GM23338 (cell line): ENCODE data around the gene RPS6KC1. TPM values are rescaled to one million over a fixed set of nuclear protein-coding genes. Genes with fewer than 3 reads are reported as not detected.

Experiments used
- ATAC-seq: fragments of 200-7000 bp; cut with Tn5 transposase; 3 replicates; pipeline ENCODE4 v1.9.1; 2020
- DNase-seq: peaks from one replicate; pipeline ENCODE4 v3.0.0-alpha.2; 2015; ENCODE audit warnings: low spot score
- H2AFZ ChIP-seq: fragments of 200-600 bp; sonication (generic); 2 replicates; pipeline ENCODE4 v1.8.0; 2016; ENCODE audit warnings: antibody characterized with exemption, mild to moderate bottlenecking, moderate library complexity
- H3F3A ChIP-seq: fragments of 200-600 bp; sonication (generic); replicated peaks from 2 replicates; pipeline ENCODE4 v1.8.0; 2017; ENCODE audit warnings: antibody characterized with exemption, mixed run types, low read depth
- H3K27ac ChIP-seq: fragments of 200-600 bp; sonication (generic); 2 replicates; pipeline ENCODE4 v1.6.1; 2016; ENCODE audit warnings: low read depth
- H3K27me3 ChIP-seq: fragments of 200-600 bp; sonication (generic); 2 replicates; pipeline ENCODE4 v1.8.0; 2016; ENCODE audit warnings: mild to moderate bottlenecking, mixed run types, moderate library complexity; ENCODE audit not compliant: insufficient read depth
- H3K36me3 ChIP-seq: fragments of 200-600 bp; sonication (generic); 2 replicates; pipeline ENCODE4 v1.8.0; 2016; ENCODE audit warnings: mild to moderate bottlenecking; ENCODE audit not compliant: insufficient read depth
- H3K4me1 ChIP-seq: fragments of 200-600 bp; sonication (generic); 2 replicates; pipeline ENCODE4 v1.8.0; 2016; ENCODE audit warnings: mild to moderate bottlenecking, moderate library complexity; ENCODE audit not compliant: insufficient read depth
- H3K4me2 ChIP-seq: fragments of 200-600 bp; sonication (generic); 2 replicates; pipeline ENCODE4 v1.7.1; 2017; ENCODE audit warnings: mixed run types
- H3K4me3 ChIP-seq: fragments of 200-600 bp; sonication (generic); 2 replicates; pipeline ENCODE4 v1.6.1; 2016; ENCODE audit warnings: mixed run types
- H3K79me2 ChIP-seq: fragments of 200-600 bp; sonication (generic); replicated peaks from 2 replicates; pipeline ENCODE4 v1.8.0; 2017; ENCODE audit warnings: mild to moderate bottlenecking; ENCODE audit not compliant: insufficient read depth
- H3K9me2 ChIP-seq: fragments of 200-600 bp; sonication (generic); 2 replicates; pipeline ENCODE4 v1.8.0; 2017; ENCODE audit not compliant: insufficient read depth
- H4K20me1 ChIP-seq: fragments of 200-600 bp; sonication (generic); replicated peaks from 2 replicates; pipeline ENCODE4 v1.8.0; 2017; ENCODE audit warnings: mild to moderate bottlenecking; ENCODE audit not compliant: insufficient read depth
- H3K27ac Mint-ChIP-seq: 2 replicates; pipeline ENCODE4 v1.8.0; 2020; ENCODE audit warnings: inconsistent platforms, mild to moderate bottlenecking, moderate library complexity, mixed read lengths
- H3K27me3 Mint-ChIP-seq: 3 replicates; pipeline ENCODE4 v1.8.0; 2022; ENCODE audit warnings: low read depth, mild to moderate bottlenecking, moderate library complexity, mixed read lengths, inconsistent platforms; ENCODE audit not compliant: insufficient read depth, poor library complexity
- H3K36me3 Mint-ChIP-seq: 3 replicates; pipeline ENCODE4 v1.8.0; 2021; ENCODE audit warnings: low read depth, mild to moderate bottlenecking, inconsistent platforms, moderate library complexity, mixed read lengths
- H3K4me1 Mint-ChIP-seq: 3 replicates; pipeline ENCODE4 v1.8.0; 2020; ENCODE audit warnings: mild to moderate bottlenecking, inconsistent platforms, mixed read lengths
- H3K4me3 Mint-ChIP-seq: 3 replicates; pipeline ENCODE4 v1.8.0; 2021; ENCODE audit warnings: moderate library complexity, mild to moderate bottlenecking, inconsistent platforms, mixed read lengths
- H3K9me3 Mint-ChIP-seq: 3 replicates; pipeline ENCODE4 v1.8.0; 2020; ENCODE audit warnings: moderate library complexity, mild to moderate bottlenecking, inconsistent platforms, mixed read lengths
- CREB1 ChIP-seq: fragments of 250-450 bp; sonication (Bioruptor Pico); IDR thresholded peaks from 2 replicates; pipeline ENCODE4 v1.5.0; 2020; ENCODE audit warnings: low read depth, mild to moderate bottlenecking, moderate library complexity
- EZH2 ChIP-seq: fragments of 200-600 bp; sonication (generic); IDR thresholded peaks from one replicate; pipeline ENCODE4 v1.8.0; 2017; ENCODE audit warnings: antibody characterized with exemption, mild to moderate bottlenecking, low read depth; ENCODE audit not compliant: unreplicated experiment
- JUNB ChIP-seq: IDR thresholded peaks from one replicate; pipeline ENCODE4 v1.6.1; 2016; ENCODE audit warnings: antibody characterized with exemption; ENCODE audit not compliant: unreplicated experiment
- NANOG ChIP-seq: IDR thresholded peaks from 2 replicates; pipeline ENCODE4 v1.6.1; 2016; ENCODE audit warnings: antibody characterized with exemption, borderline replicate concordance
- POLR2AphosphoS5 ChIP-seq: IDR thresholded peaks from 2 replicates; pipeline ENCODE4 v1.6.1; 2016; ENCODE audit warnings: antibody characterized with exemption, low read depth
- STAT1 ChIP-seq: IDR thresholded peaks from one replicate; pipeline ENCODE4 v1.6.1; 2016; ENCODE audit warnings: antibody characterized with exemption; ENCODE audit not compliant: unreplicated experiment
- ZNF114 ChIP-seq: fragments of 250-450 bp; sonication (Bioruptor Pico); IDR thresholded peaks from 2 replicates; pipeline ENCODE4 v1.5.0; 2020; ENCODE audit warnings: mild to moderate bottlenecking, moderate library complexity
- ZNF331 ChIP-seq: fragments of 250-450 bp; sonication (Bioruptor Pico); IDR thresholded peaks from 2 replicates; pipeline ENCODE4 v1.5.0; 2020; ENCODE audit warnings: low read depth, mild to moderate bottlenecking, moderate library complexity
- polyA plus RNA-seq: library from polyadenylated mRNA; unstranded; fragments of >200 nt; fragmentation: Nextera tagmentation; extraction: Ambion mirVana; gene quantifications from 2 replicates; pipeline ENCODE4 v1.2.1, GENCODE V29; 2016
- total RNA-seq: library from RNA; depleted of rRNA; stranded (reverse); fragments of >200 nt; shearing (Covaris generic); gene quantifications from 2 replicates; pipeline ENCODE4 v1.2.3, GENCODE V29; 2014
- TF ChIP-seq, protein P1 (sequence below): IDR thresholded peaks from one replicate; pipeline ENCODE4 v1.6.1; 2018; ENCODE audit warnings: antibody characterized with exemption; ENCODE audit not compliant: unreplicated experiment
- TF ChIP-seq, protein P2 (sequence below), 2 experiments: fragments of 200-600 bp in 1 of 2; sonication (generic) in 1 of 2; conservative IDR thresholded peaks; 2 replicates each; pipeline versions ENCODE4 v1.5.1 to v1.6.1; 2016 to 2017; ENCODE audit warnings: antibody characterized with exemption in 2 of 2, low read depth in 2 of 2, mild to moderate bottlenecking in 2 of 2, moderate library complexity in 1 of 2
- TF ChIP-seq, protein P3 (sequence below): IDR thresholded peaks from 2 replicates; pipeline ENCODE4 v1.6.1; 2016; ENCODE audit warnings: antibody characterized with exemption

RPS6KC1 gene
- total and polyA plus RNA-seq, 2 experiments from 2014 or later = 7.9 to 24.9 TPM

DNA sequence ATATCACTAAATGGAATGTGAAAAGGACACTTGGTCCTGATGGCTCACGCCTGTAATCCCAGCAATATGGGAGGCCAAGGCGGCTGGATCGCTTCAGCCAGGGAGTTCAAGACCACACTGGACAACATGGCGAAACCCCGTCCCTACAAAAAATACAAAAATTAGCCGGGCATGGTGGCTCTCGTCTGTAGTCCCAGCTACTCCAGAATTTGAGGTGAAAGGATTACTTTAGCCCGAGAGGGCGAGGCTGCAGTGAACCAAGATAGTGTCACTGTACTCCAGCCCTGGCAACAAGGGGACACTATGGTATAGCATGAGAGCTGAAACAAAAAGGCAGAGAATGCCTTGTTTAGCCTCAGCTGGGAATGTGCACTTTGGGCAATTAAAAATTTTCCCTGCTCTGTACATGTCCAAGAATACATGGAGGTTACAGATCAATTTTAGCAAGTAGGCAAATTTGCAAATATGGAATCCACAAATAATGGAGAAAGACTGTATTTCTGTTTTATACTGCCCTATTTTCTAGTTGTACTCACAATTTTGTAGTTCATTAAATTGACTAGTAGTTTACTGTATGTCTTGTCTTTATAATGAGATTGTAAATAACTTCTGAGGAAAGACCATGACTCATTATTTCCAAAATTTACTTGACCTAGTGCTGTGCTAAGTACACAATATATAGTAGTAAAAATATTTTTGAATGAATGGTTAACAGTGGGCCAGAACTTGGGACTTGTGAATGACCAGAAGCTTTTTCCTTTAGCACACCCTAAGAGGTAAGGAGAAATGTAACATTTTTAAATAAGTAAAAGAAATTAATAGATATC lies 33.4 kb upstream of the RPS6KC1 start (continued):
- no peak for TF ChIP-seq CREB1 (CRISPR knock-in tag)
- TF ChIP-seq, protein P1, sequence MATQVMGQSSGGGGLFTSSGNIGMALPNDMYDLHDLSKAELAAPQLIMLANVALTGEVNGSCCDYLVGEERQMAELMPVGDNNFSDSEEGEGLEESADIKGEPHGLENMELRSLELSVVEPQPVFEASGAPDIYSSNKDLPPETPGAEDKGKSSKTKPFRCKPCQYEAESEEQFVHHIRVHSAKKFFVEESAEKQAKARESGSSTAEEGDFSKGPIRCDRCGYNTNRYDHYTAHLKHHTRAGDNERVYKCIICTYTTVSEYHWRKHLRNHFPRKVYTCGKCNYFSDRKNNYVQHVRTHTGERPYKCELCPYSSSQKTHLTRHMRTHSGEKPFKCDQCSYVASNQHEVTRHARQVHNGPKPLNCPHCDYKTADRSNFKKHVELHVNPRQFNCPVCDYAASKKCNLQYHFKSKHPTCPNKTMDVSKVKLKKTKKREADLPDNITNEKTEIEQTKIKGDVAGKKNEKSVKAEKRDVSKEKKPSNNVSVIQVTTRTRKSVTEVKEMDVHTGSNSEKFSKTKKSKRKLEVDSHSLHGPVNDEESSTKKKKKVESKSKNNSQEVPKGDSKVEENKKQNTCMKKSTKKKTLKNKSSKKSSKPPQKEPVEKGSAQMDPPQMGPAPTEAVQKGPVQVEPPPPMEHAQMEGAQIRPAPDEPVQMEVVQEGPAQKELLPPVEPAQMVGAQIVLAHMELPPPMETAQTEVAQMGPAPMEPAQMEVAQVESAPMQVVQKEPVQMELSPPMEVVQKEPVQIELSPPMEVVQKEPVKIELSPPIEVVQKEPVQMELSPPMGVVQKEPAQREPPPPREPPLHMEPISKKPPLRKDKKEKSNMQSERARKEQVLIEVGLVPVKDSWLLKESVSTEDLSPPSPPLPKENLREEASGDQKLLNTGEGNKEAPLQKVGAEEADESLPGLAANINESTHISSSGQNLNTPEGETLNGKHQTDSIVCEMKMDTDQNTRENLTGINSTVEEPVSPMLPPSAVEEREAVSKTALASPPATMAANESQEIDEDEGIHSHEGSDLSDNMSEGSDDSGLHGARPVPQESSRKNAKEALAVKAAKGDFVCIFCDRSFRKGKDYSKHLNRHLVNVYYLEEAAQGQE = no peak
- TF ChIP-seq, protein P2, sequence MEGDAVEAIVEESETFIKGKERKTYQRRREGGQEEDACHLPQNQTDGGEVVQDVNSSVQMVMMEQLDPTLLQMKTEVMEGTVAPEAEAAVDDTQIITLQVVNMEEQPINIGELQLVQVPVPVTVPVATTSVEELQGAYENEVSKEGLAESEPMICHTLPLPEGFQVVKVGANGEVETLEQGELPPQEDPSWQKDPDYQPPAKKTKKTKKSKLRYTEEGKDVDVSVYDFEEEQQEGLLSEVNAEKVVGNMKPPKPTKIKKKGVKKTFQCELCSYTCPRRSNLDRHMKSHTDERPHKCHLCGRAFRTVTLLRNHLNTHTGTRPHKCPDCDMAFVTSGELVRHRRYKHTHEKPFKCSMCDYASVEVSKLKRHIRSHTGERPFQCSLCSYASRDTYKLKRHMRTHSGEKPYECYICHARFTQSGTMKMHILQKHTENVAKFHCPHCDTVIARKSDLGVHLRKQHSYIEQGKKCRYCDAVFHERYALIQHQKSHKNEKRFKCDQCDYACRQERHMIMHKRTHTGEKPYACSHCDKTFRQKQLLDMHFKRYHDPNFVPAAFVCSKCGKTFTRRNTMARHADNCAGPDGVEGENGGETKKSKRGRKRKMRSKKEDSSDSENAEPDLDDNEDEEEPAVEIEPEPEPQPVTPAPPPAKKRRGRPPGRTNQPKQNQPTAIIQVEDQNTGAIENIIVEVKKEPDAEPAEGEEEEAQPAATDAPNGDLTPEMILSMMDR (conservative IDR thresholded peaks at IDR 0.05; ENCODE audit: low read depth in 2 of 2) = no peak
- TF ChIP-seq, protein P3, sequence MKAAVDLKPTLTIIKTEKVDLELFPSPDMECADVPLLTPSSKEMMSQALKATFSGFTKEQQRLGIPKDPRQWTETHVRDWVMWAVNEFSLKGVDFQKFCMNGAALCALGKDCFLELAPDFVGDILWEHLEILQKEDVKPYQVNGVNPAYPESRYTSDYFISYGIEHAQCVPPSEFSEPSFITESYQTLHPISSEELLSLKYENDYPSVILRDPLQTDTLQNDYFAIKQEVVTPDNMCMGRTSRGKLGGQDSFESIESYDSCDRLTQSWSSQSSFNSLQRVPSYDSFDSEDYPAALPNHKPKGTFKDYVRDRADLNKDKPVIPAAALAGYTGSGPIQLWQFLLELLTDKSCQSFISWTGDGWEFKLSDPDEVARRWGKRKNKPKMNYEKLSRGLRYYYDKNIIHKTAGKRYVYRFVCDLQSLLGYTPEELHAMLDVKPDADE = no peak
- no peak for TF ChIP-seq ZNF331 (CRISPR knock-in tag)
- no peak for TF ChIP-seq EZH2

DNA sequence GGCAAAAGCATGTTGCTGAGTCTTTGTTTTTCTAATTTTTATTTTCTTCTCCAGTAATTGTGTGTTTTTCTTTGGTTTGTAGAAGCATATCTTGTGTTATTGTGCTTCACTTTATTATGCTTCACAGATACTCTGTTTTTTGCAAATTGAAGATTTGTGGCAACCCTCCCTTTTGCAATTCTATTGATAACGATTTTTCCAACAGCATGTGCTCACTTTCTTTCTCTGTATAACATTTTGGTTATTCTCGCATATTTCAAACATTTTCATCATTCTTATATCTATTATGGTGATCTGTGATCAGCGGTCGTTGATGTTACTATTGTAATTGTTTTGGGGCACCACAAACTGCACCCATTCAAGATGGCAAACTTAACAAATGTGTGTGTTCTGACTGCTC lies 31.6 kb upstream of the RPS6KC1 start:
- Histone ChIP-seq H3K4me3 (no peak overlapping the region), H3K27me3 (no peaks in the 10 kb centered on the region), H3K4me1 (peaks cover 4% of the 10 kb centered on the region; the same call in 1 of the 2 replicates), H2AFZ (no peak overlapping the region), H3K79me2 (peaks cover 6% of the 10 kb centered on the region), H3K9me2 (0 out of 2 replicates have a peak, but pooled peaks cover 15% of the 10 kb centered on the region), H3K27ac (no peak overlapping the region), H3K4me2 (no peak overlapping the region), H3F3A (no peaks in the 10 kb centered on the region; the same call in 1 of the 2 replicates), H3K36me3 (no peaks in the 10 kb centered on the region), H4K20me1 (no peaks in the 10 kb centered on the region)
- no peaks in the 10 kb centered on the region; the same call in 2 of the 3 replicates for H3K9me3 Mint-ChIP-seq
- H3K27me3 Mint-ChIP-seq = no peaks in the 10 kb centered on the region
- H3K27ac Mint-ChIP-seq = no peak overlapping the region
- no peaks in the 10 kb centered on the region for H3K36me3 Mint-ChIP-seq
- H3K4me3 Mint-ChIP-seq = no peak overlapping the region
- 0 out of 3 replicates have a peak, but pooled peaks cover 2% of the 10 kb centered on the region for H3K4me1 Mint-ChIP-seq
- ATAC-seq = no peak
- DNase-seq = no peak
- TF ChIP-seq ZNF114 = no peak
- no peak for TF ChIP-seq POLR2AphosphoS5
- TF ChIP-seq, protein P3 = no peak
- TF ChIP-seq STAT1 = no peak
- TF ChIP-seq EZH2 = no peak
- TF ChIP-seq NANOG = no peak
- TF ChIP-seq, protein P2 (conservative IDR thresholded peaks at IDR 0.05; ENCODE audit: low read depth in 2 of 2) = no peak
- TF ChIP-seq CREB1 (CRISPR knock-in tag) = no peak
- TF ChIP-seq JUNB = no peak
